ENCODE data around the gene RPS17.

DNA sequence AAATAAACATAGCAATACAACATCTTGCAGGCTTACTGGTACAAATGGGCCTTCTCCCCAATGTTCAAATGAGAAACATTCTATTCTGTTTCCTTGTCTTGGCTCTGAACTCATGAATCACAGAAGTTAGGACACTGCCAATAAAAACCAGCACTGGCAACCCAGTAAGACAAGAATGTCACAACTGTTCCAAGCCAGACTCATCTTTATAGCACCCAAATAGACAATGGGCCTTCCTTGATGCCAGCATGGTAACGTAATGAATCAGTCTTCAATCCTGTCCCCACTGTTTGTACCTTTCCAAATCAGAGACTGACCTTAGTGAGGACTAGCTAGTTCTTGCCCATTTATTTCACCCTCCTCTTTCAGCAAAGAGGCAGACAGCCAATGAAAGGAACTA is 14.1 kb upstream of the RPS17 start:
- TF ChIP-seq POLR2AphosphoS5 (IDR thresholded peaks at IDR 0.05; ENCODE audit: borderline replicate concordance, low read depth, low read length) (no peak), EZH2 (IDR thresholded peaks at IDR 0.05) (no peak)

Measured in SK-N-MC (cell line).